HT-29 (cell line): ENCODE results near the gene CRELD2. TPM values are rescaled to one million over a fixed set of nuclear protein-coding genes. Genes with fewer than 3 reads are reported as not detected.

Source experiments
- DNase-seq: peaks from one replicate; pipeline ENCODE4 v3.0.0-alpha.2; 2015; ENCODE audit warnings: low spot score
- total RNA-seq: library from RNA; depleted of rRNA; stranded (reverse); fragments of >200 nt; shearing (Covaris generic); gene quantifications from 2 replicates; pipeline ENCODE4 v1.2.3, GENCODE V29; 2014

Gene CRELD2
- total RNA-seq, 1 experiment from 2014 or later = 70.4 TPM

- DNase-seq = no peak
Observed at GRCh38 chr22:49929994-49930575, 11.7 kb downstream of the CRELD2 start.

- peak; percentile 86 for DNase-seq
Observed at GRCh38 chr22:49930596-49931412, 12.4 kb downstream of the CRELD2 start.

GRCh38 chr22:49933236-49934159 lies 15.1 kb downstream of the CRELD2 start:
- no peak for DNase-seq

GRCh38 chr22:49934160-49934890 lies 15.9 kb downstream of the CRELD2 start:
- no peak for DNase-seq

- no peak for DNase-seq
Observed at GRCh38 chr22:49934891-49935557, 16.6 kb downstream of the CRELD2 start.

GRCh38 chr22:49935561-49935960 lies 17.1 kb downstream of the CRELD2 start:
- DNase-seq = no peak

GRCh38 chr22:49936018-49936972 lies 17.9 kb downstream of the CRELD2 start:
- peak; percentile 37 for DNase-seq

- no peak for DNase-seq
Observed at GRCh38 chr22:49936973-49937757, 18.7 kb downstream of the CRELD2 start.

- no peak for DNase-seq
Observed at GRCh38 chr22:49937758-49938564, 19.5 kb downstream of the CRELD2 start.

GRCh38 chr22:49938565-49939136 lies 20.2 kb downstream of the CRELD2 start:
- DNase-seq = no peak

GRCh38 chr22:49941507-49942316 lies 23.3 kb downstream of the CRELD2 start:
- DNase-seq = no peak

GRCh38 chr22:49942565-49943404 lies 24.4 kb downstream of the CRELD2 start:
- DNase-seq = no peak

GRCh38 chr22:49943405-49943765 lies 25.0 kb downstream of the CRELD2 start:
- no peak for DNase-seq

GRCh38 chr22:49943771-49944398 lies 25.5 kb downstream of the CRELD2 start:
- no peak for DNase-seq

GRCh38 chr22:49944399-49944891 lies 26.0 kb downstream of the CRELD2 start:
- no peak for DNase-seq
